ENCODE data around the gene SRPRB. TPM values are rescaled to one million over a fixed set of nuclear protein-coding genes. Genes with fewer than 3 reads are reported as not detected.

The SRPRB gene
- total and polyA plus RNA-seq, 2 experiments from 2014 or later: 25.6 to 36.0 TPM

GRCh38 chr3:133868758-133869475 is 63.3 kb downstream of the SRPRB start (continued):
- TF ChIP-seq ZNF462 (CRISPR knock-in tag; IDR thresholded peaks at IDR 0.05): no peak
- TF ChIP-seq CTCF (conservative IDR thresholded peaks at IDR 0.05; ENCODE audit: low read depth in 2 of 2): no peak

GRCh38 chr3:133869586-133869985 is 64.0 kb downstream of the SRPRB start:
- no peaks in the 10 kb centered on the region for H3K79me2 ChIP-seq (replicated peaks; ENCODE audit: insufficient read depth)
- Mint-ChIP-seq H3K27me3 (ENCODE audit: insufficient read depth, low read depth, poor library complexity) (peaks cover 11% of the 10 kb centered on the region), H3K9me3 (no peaks in the 10 kb centered on the region), H3K27ac (no peak overlapping the region), H3K36me3 (ENCODE audit: low read depth) (no peaks in the 10 kb centered on the region), H3K4me3 (no peak overlapping the region), H3K4me1 (peaks cover 24% of the 10 kb centered on the region)
- H3K4me2 ChIP-seq: no peak overlapping the region
- no peaks in the 10 kb centered on the region for H3K27me3 ChIP-seq (ENCODE audit: insufficient read depth)
- H3K4me1 ChIP-seq (ENCODE audit: insufficient read depth): no peaks in the 10 kb centered on the region
- no peaks in the 10 kb centered on the region for H4K20me1 ChIP-seq (replicated peaks; ENCODE audit: insufficient read depth)
- H3F3A ChIP-seq (replicated peaks; ENCODE audit: low read depth): no peaks in the 10 kb centered on the region
- DNase-seq (ENCODE audit: low spot score): no peak
- H2AFZ ChIP-seq: no peak overlapping the region
- no peaks in the 10 kb centered on the region for H3K36me3 ChIP-seq (ENCODE audit: insufficient read depth)
- no peak overlapping the region for H3K27ac ChIP-seq (ENCODE audit: low read depth)
- H3K9me2 ChIP-seq (ENCODE audit: insufficient read depth): no peaks in the 10 kb centered on the region
- no peak for ATAC-seq
- no peak for TF ChIP-seq NANOG (IDR thresholded peaks at IDR 0.05; ENCODE audit: borderline replicate concordance)
- H3K4me3 ChIP-seq: no peak overlapping the region
